Measurements from ENCODE around the gene FGF5. TPM values are rescaled to one million over a fixed set of nuclear protein-coding genes. Genes with fewer than 3 reads are reported as not detected.
A peak's percentile ranks its signal among the peaks of the same experiment; 100 is the strongest.

The FGF5 gene
- total RNA-seq, 6 experiments from 2014 or later, result 248 to 569 (median 522) TPM

DNA sequence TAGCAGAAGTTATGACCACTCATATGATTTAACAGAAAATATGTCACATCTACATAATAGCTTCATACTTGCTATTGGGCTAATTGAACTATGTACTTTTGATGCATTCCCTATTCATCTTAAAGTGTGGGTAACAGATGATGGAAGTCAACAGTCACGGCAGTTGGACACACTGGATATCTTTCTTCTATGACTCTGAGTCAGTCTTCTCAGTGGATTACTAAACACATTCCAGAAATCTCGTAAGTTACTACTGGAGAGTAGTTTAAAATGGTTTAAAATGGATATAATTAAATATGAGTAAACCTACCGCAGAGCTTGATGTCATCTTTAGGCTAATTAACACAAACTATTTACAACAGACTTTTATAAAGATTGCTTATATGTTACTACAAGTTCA is 39.0 kb downstream of the FGF5 start:
- peaks cover 52% of the 10 kb centered on the region for H3K36me3 Mint-ChIP-seq (ENCODE audit: low read depth)
- H3K4me3 Mint-ChIP-seq, result peak overlapping the region; percentile 76
- DNase-seq, result peak; percentile 84
- peaks cover 77% of the 10 kb centered on the region for H3K4me1 Mint-ChIP-seq (ENCODE audit: low read depth)
- H3K27me3 Mint-ChIP-seq (ENCODE audit: insufficient read depth), result peaks cover 1% of the 10 kb centered on the region; the same call in 1 of the 2 replicates
- H3K9me3 Mint-ChIP-seq, result peaks cover 15% of the 10 kb centered on the region
- TF ChIP-seq, protein P1, sequence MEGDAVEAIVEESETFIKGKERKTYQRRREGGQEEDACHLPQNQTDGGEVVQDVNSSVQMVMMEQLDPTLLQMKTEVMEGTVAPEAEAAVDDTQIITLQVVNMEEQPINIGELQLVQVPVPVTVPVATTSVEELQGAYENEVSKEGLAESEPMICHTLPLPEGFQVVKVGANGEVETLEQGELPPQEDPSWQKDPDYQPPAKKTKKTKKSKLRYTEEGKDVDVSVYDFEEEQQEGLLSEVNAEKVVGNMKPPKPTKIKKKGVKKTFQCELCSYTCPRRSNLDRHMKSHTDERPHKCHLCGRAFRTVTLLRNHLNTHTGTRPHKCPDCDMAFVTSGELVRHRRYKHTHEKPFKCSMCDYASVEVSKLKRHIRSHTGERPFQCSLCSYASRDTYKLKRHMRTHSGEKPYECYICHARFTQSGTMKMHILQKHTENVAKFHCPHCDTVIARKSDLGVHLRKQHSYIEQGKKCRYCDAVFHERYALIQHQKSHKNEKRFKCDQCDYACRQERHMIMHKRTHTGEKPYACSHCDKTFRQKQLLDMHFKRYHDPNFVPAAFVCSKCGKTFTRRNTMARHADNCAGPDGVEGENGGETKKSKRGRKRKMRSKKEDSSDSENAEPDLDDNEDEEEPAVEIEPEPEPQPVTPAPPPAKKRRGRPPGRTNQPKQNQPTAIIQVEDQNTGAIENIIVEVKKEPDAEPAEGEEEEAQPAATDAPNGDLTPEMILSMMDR (IDR thresholded peaks at IDR 0.05), result no peak
- peak overlapping the region; percentile 95 for H3K27ac Mint-ChIP-seq

- peak; percentile 43 for DNase-seq
- TF ChIP-seq, protein P1 (IDR thresholded peaks at IDR 0.05), result no peak
- H3K36me3 Mint-ChIP-seq (ENCODE audit: low read depth), result peaks cover 46% of the 10 kb centered on the region
- H3K27ac Mint-ChIP-seq, result peak overlapping the region; percentile 95
- peaks cover under 1% of the 10 kb centered on the region; the same call in 1 of the 2 replicates for H3K27me3 Mint-ChIP-seq (ENCODE audit: insufficient read depth)
- H3K4me3 Mint-ChIP-seq, result peak overlapping the region; percentile 76
- peaks cover 77% of the 10 kb centered on the region for H3K4me1 Mint-ChIP-seq (ENCODE audit: low read depth)
- H3K9me3 Mint-ChIP-seq, result peaks cover 15% of the 10 kb centered on the region
Observed at GRCh38 chr4:80306260-80306659, 39.8 kb downstream of the FGF5 start.

DNA sequence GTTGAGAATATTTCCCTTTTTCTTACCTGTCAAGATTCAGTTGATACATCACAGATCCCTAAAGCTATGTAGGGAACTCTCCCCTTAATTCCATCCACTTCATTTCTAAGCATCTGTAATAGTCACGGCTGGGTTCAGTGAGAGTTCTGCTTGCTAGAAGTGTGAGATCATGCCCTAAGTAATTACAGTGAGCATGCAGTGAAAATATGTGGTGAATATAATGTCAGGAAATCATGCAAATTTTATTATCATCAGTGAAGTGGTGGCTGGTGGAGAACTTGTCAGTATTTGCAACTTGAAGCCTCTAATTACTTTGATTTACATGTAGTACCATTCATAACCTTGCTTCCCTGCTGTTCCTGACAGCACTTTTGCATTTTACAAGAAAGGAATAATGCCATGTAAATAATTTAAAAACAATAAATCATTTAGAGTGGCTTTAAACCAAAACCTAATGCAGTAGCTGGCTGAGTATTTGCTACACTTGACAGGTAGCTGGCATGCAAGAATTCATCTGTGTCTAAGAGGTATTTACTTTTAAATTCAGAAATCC is 40.8 kb downstream of the FGF5 start:
- peaks cover 47% of the 10 kb centered on the region for H3K36me3 Mint-ChIP-seq (ENCODE audit: low read depth)
- H3K4me3 Mint-ChIP-seq, result peak overlapping the region; percentile 78
- peak overlapping the region; percentile 95 for H3K27ac Mint-ChIP-seq
- H3K27me3 Mint-ChIP-seq (ENCODE audit: insufficient read depth), result no peaks in the 10 kb centered on the region; the same call in 1 of the 2 replicates
- TF ChIP-seq, protein P1 (IDR thresholded peaks at IDR 0.05), result no peak
- H3K9me3 Mint-ChIP-seq, result peaks cover 9% of the 10 kb centered on the region; the same call in 1 of the 2 replicates
- peaks cover 87% of the 10 kb centered on the region for H3K4me1 Mint-ChIP-seq (ENCODE audit: low read depth)
- DNase-seq, result no peak

DNA sequence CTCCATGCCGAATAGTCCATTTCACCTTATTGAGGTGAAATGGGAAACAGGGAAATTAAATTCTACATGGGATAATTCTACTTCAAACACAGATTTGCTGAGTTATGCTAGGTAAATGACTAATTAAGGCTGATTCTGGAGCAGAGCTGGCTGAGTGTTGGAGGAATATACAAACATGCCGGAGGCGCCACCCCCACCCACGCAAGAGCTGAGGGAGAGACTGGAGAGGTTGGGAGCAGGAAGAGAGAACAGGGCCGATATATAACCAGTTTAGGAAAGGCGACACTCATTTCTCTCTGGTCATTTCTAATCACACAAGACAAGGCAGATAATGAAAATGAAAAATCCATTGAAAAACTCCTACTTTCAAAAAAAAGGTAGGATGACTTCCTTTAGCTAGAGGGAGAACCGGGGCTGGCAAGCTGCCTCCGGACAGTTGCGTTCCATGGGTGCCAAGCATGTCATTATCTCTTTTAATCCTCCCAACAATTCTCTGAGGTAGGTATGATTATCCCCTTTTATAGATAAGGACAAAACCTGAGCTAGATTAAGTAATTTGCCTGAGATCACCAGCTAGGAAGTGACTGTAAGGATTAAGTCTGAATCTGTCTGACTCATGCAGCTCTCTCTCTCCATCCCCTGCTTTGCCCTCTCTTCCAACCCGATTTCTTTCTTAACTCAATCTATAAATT is 41.5 kb downstream of the FGF5 start:
- peak overlapping the region; percentile 78 for H3K4me3 Mint-ChIP-seq
- H3K27ac Mint-ChIP-seq, result peak overlapping the region; percentile 95
- H3K36me3 Mint-ChIP-seq (ENCODE audit: low read depth), result peaks cover 46% of the 10 kb centered on the region
- H3K4me1 Mint-ChIP-seq (ENCODE audit: low read depth), result peaks cover 92% of the 10 kb centered on the region
- TF ChIP-seq, protein P1 (IDR thresholded peaks at IDR 0.05), result no peak
- H3K27me3 Mint-ChIP-seq (ENCODE audit: insufficient read depth), result no peaks in the 10 kb centered on the region; the same call in 1 of the 2 replicates
- peaks cover 8% of the 10 kb centered on the region; the same call in 1 of the 2 replicates for H3K9me3 Mint-ChIP-seq
- DNase-seq, result peak; percentile 63

GRCh38 chr4:80308466-80308822 is 42.0 kb downstream of the FGF5 start:
- no peak for DNase-seq
- Mint-ChIP-seq H3K9me3 (peaks cover 6% of the 10 kb centered on the region; the same call in 1 of the 2 replicates), H3K4me3 (peak overlapping the region; percentile 78), H3K36me3 (ENCODE audit: low read depth) (peaks cover 41% of the 10 kb centered on the region), H3K27ac (peak overlapping the region; percentile 95), H3K4me1 (ENCODE audit: low read depth) (peaks cover 94% of the 10 kb centered on the region), H3K27me3 (ENCODE audit: insufficient read depth) (no peaks in the 10 kb centered on the region; the same call in 1 of the 2 replicates)
- TF ChIP-seq, protein P1 (IDR thresholded peaks at IDR 0.05), result no peak
